ENCODE measurements around the gene ELF1.
A peak's percentile ranks its signal among the peaks of the same experiment; 100 is the strongest.
"Not testable (repeated sequence)": the region's sequence is repeated elsewhere in the genome, so short reads cannot be mapped to it uniquely, and the experiment has no call there.

Gene ELF1

GRCh38 chr13:41040584-41041334 lies 21.6 kb upstream of the ELF1 start:
- DNase-seq: no peak

GRCh38 chr13:41039746-41040145 lies 20.6 kb upstream of the ELF1 start:
- DNase-seq: no peak

GRCh38 chr13:41036557-41036956 lies 17.4 kb upstream of the ELF1 start:
- not testable (repeated sequence) for DNase-seq

GRCh38 chr13:41034881-41035280 lies 15.8 kb upstream of the ELF1 start:
- no peak for DNase-seq

- no peak for DNase-seq
Measured at GRCh38 chr13:41034382-41034781, 15.3 kb upstream of the ELF1 start.

- DNase-seq: no peak
Measured at GRCh38 chr13:41032691-41033376, 13.7 kb upstream of the ELF1 start.

GRCh38 chr13:41029629-41030028 lies 10.5 kb upstream of the ELF1 start:
- DNase-seq: no peak

- DNase-seq: no peak
Measured at GRCh38 chr13:41028051-41028450, 8.9 kb upstream of the ELF1 start.

GRCh38 chr13:41026788-41027187 lies 7.7 kb upstream of the ELF1 start:
- no peak for DNase-seq

- no peak for DNase-seq
Measured at GRCh38 chr13:41025518-41025917, 6.4 kb upstream of the ELF1 start.

- no peak for DNase-seq
Measured at GRCh38 chr13:41019578-41020347, 647 bp upstream of the ELF1 start.

GRCh38 chr13:41018602-41018948 lies 541 bp downstream of the ELF1 start:
- DNase-seq: peak; percentile 24

- no peak for DNase-seq
Measured at GRCh38 chr13:41017817-41018601, 1.1 kb downstream of the ELF1 start.

- no peak for DNase-seq
Measured at GRCh38 chr13:41017159-41017558, 2.0 kb downstream of the ELF1 start.

GRCh38 chr13:41015920-41016319 lies 3.2 kb downstream of the ELF1 start:
- DNase-seq: no peak

- DNase-seq: no peak
Measured at GRCh38 chr13:41013835-41014234, 5.3 kb downstream of the ELF1 start.

GRCh38 chr13:41012536-41012935 lies 6.6 kb downstream of the ELF1 start:
- DNase-seq: no peak

GRCh38 chr13:41011382-41011956 lies 7.6 kb downstream of the ELF1 start:
- DNase-seq: no peak

- DNase-seq: peak; percentile 27
Measured at GRCh38 chr13:41008349-41008980, 10.7 kb downstream of the ELF1 start.

GRCh38 chr13:41007744-41008128 lies 11.4 kb downstream of the ELF1 start:
- no peak for DNase-seq

- peak; percentile 51 for DNase-seq
Measured at GRCh38 chr13:41006978-41007743, 12.0 kb downstream of the ELF1 start.

Data from KG1 (cell line).